ENCODE results near the gene USP53. TPM values are rescaled to one million over a fixed set of nuclear protein-coding genes. Genes with fewer than 3 reads are reported as not detected.

Gene USP53
- total and polyA plus RNA-seq, 2 of the 13 experiments (the other 11 are each of a cell fraction or from before 2014, with no cell fraction given): 5.3 to 8.1 TPM

GRCh38 chr4:119290598-119290997 lies 78.1 kb downstream of the USP53 start (continued):
- peak; percentile 77 for TF ChIP-seq ARID5B (CRISPR knock-in tag; IDR thresholded peaks at IDR 0.05)
- TF ChIP-seq WIZ (CRISPR knock-in tag; IDR thresholded peaks at IDR 0.05): no peak
- TF ChIP-seq SNAI1 (CRISPR knock-in tag; IDR thresholded peaks at IDR 0.05; ENCODE audit: borderline replicate concordance): no peak
- TF ChIP-seq ZNF652 (CRISPR knock-in tag; IDR thresholded peaks at IDR 0.05; ENCODE audit: borderline replicate concordance, low read depth): peak; percentile 89
- TF ChIP-seq ZNF782 (CRISPR knock-in tag; IDR thresholded peaks at IDR 0.05; ENCODE audit: borderline replicate concordance): no peak
- TF ChIP-seq ZKSCAN5 (CRISPR knock-in tag; IDR thresholded peaks at IDR 0.05): no peak
- no peak for TF ChIP-seq GATA4 (IDR thresholded peaks at IDR 0.05; ENCODE audit: borderline replicate concordance, low read depth)
- no peak for TF ChIP-seq CHD2 (IDR thresholded peaks at IDR 0.05; ENCODE audit: low read depth, low read length)
- peak; percentile 27; the same call in 1 of the 2 replicates for TF ChIP-seq RARA (CRISPR knock-in tag; IDR thresholded peaks at IDR 0.05)
- TF ChIP-seq ZNF362 (CRISPR knock-in tag; IDR thresholded peaks at IDR 0.05; ENCODE audit: borderline replicate concordance): peak; percentile 80; the same call in 1 of the 2 replicates
- TF ChIP-seq ZNF275 (CRISPR knock-in tag; IDR thresholded peaks at IDR 0.05; ENCODE audit: borderline replicate concordance): no peak
- TF ChIP-seq CCAR2 (optimal IDR thresholded peaks at IDR 0.05; ENCODE audit: low read depth, low read length): no peak
- no peak for TF ChIP-seq GPN1 (CRISPR knock-in tag; IDR thresholded peaks at IDR 0.05; ENCODE audit: borderline replicate concordance)
- peak; percentile 79 for TF ChIP-seq HNF4A (CRISPR knock-in tag; IDR thresholded peaks at IDR 0.05)
- TF ChIP-seq MED13 (CRISPR knock-in tag; IDR thresholded peaks at IDR 0.05): no peak
- TF ChIP-seq TERF1 (CRISPR knock-in tag; IDR thresholded peaks at IDR 0.05): no peak
- TF ChIP-seq ZFP90 (CRISPR knock-in tag; IDR thresholded peaks at IDR 0.05; ENCODE audit: borderline replicate concordance): no peak
- no peak for TF ChIP-seq SOX6 (IDR thresholded peaks at IDR 0.05)
- peak; percentile 18; the same call in 1 of the 2 replicates for TF ChIP-seq SOX6 (CRISPR knock-in tag; IDR thresholded peaks at IDR 0.05)
- TF ChIP-seq ZNF501 (CRISPR knock-in tag; IDR thresholded peaks at IDR 0.05): no peak
- no peak for TF ChIP-seq ZNF570 (CRISPR knock-in tag; IDR thresholded peaks at IDR 0.05; ENCODE audit: borderline replicate concordance)
- no peak for TF ChIP-seq U2AF1 (optimal IDR thresholded peaks at IDR 0.05; ENCODE audit: low read depth, low read length)
- TF ChIP-seq FOXA3 (CRISPR knock-in tag; IDR thresholded peaks at IDR 0.05): peak; percentile 85
- TF ChIP-seq HDAC6 (IDR thresholded peaks at IDR 0.05; ENCODE audit: low read depth, low read length): no peak
- TF ChIP-seq MTA3 (CRISPR knock-in tag; IDR thresholded peaks at IDR 0.05): no peak
- TF ChIP-seq NR2F6 (IDR thresholded peaks at IDR 0.05): peak; percentile 62
- peak; percentile 36; the same call in 1 of the 2 replicates for TF ChIP-seq NR2F6 (CRISPR knock-in tag; IDR thresholded peaks at IDR 0.05)
